ENCODE data around the gene PGAP3.

Gene PGAP3

DNA sequence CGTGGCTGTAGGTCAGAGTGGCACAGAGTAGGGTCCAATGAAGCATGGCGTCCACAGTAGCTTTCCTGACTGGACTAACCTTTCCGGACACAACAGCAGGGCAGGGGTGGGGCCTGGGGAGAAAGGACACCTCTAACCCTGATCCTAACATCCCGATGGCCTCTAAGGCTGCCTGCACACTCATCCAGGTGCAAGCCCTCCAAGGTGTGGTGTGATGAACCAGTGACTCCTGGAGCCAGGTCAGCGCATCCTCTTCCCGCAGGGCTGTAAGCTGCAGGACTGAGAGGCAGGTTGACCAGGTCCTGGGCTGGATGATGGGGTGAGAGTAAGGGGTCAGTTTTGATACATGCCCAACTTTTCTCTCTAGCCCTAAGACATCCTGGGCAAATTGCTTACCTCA is 8.9 kb upstream of the PGAP3 start:
- no peak for DNase-seq

DNA sequence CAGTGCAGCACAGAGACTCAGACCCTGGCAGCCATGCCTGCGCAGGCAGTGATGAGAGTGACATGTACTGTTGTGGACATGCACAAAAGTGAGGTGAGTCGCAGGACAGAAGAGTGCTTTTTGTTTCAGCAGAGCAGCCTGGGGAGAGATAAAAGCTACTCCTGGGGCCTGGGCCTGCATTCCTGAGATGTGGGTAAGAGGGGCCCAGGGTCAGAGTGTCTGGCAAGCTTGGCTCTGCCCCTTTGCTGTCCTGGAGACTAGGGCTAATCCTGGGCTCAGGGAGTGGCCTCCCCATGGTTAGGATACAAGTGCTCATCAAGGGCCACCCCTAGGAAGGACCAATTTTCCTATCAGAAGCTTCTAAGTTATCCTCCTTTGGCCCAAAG is 7.2 kb upstream of the PGAP3 start:
- no peak for DNase-seq

DNA sequence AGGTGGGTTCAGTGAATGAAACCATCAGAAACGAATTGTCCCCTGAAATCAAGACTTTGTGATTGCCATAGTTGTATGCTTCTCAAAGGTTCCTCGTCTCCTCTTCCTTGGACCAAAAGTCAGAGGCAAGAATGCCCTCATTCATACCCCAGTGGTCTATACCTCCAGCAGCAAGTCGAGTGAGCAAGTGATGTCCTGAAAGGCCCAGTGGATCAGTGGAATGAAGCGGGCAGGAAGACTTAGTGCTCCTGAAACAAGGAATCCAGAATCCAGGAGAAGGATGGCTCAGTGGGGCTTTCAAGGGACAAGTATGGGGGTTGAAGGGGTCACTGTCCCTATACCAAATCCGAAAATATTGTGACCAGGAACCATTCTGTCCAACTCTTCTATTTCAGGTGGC is 6.7 kb upstream of the PGAP3 start:
- DNase-seq = no peak

DNA sequence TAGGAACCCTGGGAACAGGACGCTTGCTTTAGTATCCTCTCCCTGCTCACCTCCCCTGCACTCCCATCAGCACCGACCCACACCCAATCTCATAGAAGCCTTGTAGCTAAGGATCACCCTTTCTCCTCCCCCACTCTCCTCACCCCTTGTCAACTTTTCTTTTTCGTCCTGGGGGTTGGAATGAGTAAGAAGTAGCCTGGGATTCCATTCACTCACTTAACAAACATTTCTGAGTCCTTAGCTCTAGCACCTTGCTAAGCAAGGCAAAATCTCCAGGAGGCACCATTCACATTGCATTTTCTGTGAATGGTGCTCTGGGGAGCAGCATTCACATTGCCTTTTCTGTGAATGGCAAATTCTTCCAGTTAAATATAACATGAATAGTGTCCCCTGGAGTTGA is 1.1 kb upstream of the PGAP3 start:
- DNase-seq = no peak

DNA sequence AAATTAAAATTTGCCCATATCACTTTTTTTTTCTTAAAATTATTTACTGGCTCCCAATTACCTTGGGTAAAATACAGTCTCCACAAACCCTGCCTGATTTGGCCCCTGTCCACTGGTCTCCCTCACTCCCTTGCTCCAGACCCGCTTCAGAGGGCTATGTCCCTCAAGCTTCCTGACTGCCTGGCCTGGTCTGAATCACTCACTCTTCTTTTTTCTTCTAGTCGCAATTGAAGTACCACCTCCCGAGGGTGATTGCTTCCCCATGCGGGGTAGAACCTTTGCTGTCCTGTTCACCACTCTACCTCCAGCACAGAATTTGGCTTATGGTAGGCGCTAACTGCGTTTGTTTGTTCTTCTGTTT is 598 bp upstream of the PGAP3 start:
- DNase-seq = no peak

DNA sequence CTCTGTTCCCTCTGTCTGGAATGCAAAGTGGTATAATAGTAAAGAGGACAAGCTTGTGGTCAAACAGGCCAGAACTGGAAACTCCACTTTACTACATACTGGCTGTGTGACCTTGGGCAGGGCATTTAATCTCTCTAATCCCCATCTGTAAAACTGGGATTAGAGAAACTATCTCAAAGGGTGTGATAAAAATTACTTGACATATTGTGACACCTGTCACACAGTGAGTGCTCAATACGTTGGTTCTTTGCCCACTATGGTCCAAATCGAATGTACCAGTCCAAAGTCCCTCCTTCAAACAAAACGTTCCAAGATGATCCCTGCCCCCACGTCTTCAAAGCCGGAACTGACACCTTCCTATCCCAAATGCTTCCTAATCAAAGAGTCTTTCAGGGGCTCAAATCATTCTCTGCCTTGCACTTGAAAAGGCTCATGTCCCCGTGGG is 734 bp downstream of the PGAP3 start:
- DNase-seq = no peak

DNA sequence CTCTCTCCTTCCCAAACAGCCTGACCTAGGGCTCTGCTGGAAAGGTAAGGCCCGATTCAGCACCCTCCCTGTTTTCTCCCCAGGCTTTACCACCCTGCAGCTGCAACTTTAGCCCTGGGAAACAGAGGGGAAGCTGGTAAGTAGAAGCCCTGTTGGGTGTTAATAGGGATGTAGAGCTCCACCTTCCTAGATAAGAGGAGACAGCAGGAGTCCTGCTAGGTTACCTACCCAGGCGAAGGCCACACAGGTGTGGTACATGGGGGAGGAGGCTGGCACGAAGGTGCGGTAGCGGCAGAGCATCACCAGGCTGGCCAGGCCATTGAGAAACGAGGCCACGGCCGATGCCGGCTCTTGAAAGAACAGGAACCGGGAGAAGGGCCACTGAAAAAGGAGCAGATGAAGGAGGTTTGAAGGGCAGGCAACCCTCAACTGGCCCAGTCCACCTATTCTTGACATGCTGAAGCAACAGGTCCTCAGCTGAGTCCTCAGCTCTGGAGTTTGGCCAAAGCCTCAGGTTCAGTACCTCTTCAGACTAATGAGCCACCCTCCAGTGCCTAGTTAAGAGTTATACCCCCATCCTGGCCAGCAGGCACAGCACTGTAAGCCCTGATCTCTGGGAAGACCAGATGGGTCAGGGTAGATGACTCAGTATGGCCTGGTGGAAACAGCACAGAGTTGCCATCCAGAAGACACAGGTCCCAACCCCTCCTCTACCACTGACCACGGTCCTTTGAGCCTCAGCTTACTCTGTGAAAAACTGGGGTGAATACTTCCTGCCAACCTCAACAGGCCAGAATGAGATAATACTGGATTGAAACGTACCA is 3.3 kb downstream of the PGAP3 start:
- DNase-seq = no peak

DNA sequence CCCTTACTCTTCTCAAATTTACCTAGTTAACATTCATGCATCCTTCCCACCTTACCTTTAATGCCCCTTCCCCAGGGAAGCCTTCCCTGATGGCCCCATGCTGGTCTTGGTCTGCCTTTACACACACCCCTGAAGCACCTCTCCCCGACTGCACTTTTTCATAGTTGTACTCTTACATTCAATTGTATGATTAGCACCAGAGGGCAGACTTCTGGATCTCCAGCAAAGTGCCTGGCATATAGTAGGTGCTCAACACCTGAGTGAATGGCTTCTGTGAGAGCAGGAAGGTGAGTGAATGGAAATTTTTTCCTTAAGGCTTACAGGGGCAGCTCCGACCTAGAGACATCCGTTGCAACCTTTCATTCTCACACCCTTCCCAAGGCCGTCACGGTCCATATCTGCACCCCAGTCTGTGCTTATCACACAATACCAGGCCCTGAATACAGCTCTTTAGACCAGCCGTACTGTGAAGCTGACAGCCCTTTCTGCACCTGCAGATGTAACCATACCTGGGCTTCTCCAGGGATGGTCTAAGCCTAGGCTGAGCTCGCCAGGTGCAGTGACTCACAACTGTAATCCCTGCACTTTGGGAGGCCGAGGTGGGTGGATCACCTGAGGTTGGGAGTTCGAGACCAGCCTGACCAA is 4.4 kb downstream of the PGAP3 start:
- DNase-seq = no peak

DNA sequence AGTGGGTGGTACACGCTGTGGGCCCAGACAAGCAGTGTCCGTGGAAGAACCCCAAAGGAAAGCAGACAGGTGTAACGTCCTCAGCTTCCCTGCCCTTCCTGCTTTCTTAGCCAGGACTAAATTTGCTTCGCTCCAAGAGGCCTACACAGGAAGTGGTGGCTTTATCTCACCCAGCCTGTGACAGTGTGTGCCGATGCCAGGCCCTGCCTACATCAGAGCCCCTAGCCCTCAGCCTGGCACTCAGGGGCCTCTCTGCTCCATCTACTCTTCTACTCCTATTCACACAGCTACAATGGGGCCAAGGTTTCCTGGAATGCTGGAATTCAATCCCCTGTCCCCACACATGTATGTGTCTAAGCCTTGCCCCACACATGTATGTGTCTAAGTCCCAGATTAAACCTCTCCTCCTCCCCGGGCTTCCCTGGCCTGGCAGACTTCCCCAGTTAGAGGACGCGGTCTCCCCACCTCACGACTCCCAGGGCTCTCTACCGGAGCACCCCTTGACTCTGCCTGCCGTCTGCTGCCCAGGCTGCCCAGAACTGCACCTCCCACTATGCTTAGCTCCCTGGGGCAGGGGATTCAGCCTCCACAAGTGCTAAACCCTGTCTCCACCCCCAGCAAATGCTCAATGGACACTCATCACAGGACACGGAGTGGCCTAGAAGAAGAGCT is 8.2 kb downstream of the PGAP3 start:
- DNase-seq = no peak

DNA sequence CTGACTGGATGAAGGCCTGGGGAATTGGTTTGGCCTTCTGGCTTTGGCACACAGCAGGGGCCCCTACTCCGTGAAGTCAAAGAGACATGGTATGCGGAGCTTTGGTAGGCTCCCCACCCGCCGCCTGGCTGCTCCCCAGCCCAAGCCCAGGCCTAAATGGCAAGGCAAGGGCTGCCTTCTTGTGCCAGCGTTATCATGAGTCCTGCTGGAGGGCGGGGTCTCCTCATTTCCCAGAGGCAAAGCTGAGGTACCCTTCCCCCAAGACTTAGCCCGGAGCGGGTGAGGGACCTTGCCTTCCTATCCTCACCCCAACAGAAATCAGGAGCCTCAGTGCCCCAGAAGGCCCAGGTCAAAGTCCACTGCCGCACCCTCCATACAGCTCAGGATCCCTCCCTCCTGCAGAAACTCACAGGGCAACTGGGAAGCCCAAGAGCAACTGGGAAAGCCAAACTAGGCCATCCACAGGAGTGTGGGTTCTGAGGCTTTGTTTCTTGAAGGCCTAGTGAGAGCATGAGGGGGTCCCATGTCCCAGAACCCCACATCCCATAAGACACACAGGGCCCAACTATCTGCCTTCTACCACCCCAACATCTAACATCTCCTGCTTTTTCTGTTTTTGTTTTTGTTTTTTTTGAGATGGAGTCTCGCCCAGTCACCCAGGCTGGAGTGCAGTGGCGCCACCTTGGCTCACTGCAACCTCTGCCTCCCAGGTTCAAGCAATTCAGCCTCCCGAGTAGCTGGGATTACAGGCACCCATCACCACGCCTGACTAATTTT is 9.3 kb downstream of the PGAP3 start:
- DNase-seq = no peak

DNA sequence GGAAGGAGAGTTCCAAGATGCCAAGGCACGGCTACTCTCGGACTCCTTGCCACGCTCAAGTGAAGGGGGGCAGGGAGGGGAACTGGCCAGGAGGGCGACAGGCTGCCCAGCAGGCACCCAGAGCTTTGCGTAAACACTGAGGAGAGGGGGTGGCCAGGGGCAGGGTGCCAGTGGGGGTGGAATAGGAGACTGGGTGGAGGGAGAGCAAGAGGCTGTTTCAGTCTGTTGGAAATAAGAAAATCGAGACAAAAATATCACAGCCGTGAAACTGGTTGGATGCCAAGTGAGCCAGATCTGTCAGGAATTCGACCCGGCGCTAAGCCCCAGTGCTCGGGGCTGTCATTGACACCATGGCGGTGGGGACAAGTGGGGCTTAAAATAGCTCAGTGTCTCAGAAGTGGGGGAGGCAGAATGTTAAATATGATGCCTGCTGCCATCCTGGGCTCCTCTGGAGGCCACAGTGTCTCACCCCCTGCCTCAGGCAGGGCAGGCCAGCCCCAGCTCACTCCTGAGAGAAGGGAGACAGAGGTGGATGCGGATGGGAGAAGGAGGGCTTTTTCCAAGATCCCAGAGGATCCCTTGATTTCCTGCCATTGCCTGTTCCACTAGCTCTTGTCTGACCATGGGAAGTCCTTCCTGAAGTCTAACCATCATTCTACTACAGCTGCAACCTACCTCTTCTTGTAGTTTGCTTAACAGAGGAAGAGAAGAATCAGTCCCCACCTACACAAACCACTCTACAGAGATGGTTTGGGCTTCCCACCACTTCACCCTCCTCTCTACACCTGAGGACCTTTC is 10.1 kb downstream of the PGAP3 start:
- DNase-seq = no peak

DNA sequence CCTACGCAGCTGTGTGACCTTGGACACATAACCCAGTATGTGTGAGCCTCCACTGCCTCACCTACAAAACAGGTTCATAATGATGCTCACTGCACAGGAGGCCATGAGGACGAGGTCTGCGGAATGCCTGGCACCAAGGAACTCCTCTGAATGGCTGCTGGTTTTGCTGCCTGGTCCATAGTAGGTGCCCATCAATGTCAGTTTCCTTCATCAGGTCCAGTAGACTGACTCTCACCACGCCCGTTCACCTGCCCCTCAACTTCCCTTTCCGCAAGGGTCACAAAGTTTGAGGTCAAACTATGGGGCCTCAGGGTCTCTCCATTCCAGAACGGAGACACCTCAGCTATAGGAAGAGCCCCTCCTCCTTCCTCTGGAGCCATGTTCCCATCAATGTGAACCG is 10.8 kb downstream of the PGAP3 start:
- no peak for DNase-seq

DNA sequence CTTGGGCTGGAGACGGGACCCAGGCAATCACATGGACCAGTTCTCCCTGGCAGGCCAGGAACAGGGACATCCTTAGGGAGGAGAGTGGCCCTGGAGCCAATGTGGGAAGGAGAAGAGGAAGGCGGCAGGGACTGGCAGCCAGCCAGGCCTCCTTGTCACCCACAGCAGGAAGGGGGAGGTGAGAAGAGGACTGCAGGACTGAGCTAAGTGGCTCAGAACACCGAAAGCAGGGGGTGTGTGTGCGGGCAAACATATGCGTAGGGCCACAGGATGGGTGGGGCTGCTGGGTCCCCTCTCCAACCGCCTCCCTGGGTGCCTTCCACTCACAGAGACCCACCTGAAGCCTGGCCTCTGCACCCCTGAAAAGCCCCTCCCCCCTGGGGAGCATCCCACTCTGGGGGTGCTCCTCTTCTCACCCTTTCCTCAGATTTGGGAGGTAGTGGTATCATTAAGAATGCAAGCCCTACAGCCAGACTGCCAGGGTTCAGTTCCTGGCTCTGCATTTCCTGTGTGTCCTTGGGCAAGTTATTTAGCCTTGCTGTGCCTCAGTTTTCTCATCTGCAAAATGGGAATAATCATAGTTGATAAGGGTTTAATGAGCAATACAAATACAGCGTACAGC is 11.5 kb downstream of the PGAP3 start:
- peak; percentile 33 for DNase-seq

DNA sequence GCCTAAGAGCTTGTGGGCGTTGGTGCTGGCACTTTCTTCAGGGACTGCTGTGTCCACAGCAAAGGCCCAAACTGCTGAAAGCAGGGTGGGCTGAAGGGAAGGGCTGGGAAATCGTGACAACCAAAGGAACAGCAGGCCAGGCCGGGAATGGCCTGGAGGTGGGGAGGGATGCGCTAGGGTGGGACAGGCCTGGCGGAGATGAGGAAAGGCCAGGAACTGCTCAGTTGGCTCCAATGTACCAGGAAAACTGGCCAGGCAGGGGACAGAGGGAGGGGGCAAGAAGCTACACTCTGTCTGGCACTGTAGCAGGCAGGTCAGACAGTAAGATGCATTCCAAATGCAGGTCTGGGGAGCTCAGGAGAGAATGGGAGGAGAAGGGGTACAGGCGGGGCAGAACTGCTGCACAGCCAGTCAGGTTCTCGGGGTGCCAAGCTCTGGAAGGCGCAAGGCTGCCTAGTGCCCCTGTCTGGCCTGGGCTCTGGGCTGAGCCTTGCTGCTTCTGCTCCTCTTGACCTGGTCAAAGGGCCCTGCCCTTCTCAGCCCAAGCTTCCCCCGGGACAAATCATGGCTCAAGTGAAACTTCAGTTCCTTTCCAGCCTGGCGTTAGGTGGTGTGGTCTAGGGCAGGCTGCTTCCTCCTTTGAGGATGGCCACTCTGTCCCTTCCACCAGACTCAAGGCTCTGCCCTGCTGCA is 12.3 kb downstream of the PGAP3 start:
- DNase-seq = no peak

DNA sequence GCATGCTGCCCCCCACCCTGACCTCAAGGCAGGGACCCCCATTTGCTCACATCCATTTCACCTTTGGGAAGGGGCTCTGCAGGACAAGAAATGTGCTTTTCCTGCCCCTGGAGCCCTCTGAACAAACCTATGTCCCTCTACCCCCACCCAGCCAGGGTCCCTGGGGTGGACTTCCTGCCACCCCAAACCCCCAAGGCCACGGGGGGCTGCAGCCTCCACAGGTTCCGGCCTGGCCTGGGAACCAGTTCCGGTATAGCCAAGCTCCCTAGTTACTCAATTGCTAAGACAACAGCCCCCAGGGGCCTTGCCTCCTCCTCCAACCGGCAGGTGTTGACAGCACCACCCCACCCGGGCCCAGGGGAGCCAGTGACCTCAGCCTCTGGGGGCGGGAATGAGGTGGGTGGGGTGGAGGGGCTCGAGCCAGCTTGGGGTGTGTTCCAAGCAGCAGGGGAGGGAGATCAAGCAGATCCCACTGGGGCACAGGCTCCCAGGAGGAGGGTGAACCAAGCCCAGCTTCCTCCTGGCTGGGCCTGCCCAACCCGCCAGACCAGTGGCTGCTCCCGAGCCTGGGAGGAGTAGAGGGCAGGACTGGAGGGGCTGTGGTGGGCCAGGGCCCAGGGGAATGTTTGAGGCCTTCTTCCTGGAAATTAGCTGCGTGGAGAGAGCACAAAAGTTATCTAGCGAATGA is 13.0 kb downstream of the PGAP3 start:
- no peak for DNase-seq

DNA sequence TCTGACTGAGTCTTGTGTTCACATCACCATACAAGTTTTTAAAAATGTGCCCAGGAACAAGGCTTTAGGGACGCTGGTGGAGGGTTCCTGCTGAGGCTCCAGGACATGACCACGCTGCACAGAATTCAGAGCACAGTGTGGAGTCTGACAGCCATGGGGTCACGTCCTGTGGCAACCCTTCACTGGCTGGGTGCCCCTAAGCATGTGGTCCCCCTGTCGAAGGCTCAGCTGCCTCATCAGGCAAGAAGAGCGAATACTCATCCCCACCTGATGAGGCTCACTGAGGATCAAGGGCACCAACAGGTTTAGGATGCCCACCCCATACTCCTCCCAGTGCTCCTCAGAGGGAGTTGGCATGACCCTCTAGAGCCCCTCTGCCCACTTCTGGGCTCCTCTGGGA is 13.7 kb downstream of the PGAP3 start:
- DNase-seq = no peak

DNA sequence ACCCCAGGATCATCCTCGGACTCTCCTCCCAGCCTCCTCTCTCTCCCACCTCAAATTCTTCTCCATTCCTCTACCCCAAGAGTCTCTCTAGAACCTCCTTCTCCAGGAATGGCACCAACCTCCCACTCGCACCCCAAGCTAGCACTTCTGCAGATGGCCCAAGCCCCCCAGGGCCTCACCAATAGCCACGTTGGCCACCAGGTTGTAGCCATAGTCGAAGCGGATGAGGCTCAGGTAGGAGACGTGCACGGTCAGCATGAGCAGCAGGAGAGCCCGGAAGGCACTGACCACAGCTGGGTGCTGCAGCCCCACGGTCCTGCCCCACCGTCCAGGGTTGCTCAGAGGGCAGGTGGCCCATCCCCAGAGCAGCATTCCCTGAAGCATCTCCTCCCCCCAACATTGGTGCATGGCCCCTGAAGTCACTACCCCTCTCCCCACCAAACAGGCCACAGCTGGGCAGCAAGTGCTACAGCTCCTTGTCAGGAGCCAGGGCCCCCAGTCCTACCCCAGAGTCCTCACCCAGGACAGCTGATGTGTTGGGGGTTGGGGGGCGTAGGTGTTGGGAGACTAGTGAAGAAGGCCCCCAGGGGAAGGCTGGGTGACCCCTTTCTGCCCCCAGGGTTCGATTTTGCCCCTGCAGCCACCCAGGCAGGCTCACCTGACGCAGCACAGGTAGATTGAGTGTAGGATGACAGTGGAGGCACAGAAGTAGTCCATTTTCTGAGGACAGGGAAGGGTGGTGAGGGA is 14.3 kb downstream of the PGAP3 start:
- DNase-seq = no peak

DNA sequence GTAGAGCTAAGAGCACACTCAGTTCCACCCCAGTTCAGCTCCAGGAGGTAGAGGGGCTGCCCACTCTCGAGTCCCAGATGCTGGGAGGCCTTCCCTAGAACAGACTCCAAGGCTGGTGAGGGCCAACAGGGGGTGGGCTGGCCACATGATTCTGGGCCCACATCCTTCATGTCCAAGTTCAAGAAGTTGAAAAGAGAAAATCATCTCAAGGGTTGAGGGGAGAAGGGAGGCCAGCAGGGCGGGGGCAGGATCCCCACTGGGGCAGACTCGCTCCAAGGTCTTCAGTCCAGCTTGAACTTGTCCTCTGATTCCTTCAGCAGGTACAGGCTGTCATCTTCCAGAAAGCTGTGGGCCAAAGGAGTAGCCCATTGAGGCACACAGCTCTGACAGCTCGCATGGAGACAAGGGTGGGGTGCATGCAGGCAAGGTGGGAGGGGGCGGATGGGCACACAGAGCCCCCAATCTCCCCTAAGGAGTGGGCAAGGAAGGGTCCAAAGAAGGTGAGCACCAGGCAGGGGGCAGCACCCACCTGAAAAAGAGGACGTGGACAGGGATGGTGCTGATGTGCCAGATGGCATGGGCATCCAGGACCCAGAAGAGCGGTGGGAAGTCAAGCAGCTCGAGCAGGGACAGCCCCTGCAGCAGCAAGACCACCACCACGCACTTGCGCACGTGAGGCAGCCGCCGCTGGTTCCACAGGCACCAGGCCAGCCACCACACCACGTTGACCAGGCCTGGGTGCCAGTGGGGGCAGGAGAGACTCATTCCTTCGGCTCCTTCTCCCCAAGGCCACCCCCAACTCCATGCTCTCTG is 15.1 kb downstream of the PGAP3 start:
- no peak for DNase-seq

Measured in activated gamma-delta T cell (primary cell).